GM12892 (cell line): ENCODE results near the gene C2CD5.

Source experiments
- DNase-seq: peaks from one replicate; pipeline ENCODE4 v3.0.0; 2011; ENCODE audit not compliant: insufficient read length
- FAIRE-seq: peaks from 2 replicates; lab custom pipeline; 2011; peaks lifted over from hg19 to GRCh38; lab: Jason Lieb, UNC
- POLR2A ChIP-seq: IDR thresholded peaks from 2 replicates; pipeline ENCODE4 v1.6.1; 2011; ENCODE audit warnings: low read depth, low read length, control low read depth
- POLR2AphosphoS5 ChIP-seq: IDR thresholded peaks from 2 replicates; pipeline ENCODE4 v1.6.1; 2011; ENCODE audit warnings: low read depth, low read length, control low read depth
- TAF1 ChIP-seq: IDR thresholded peaks from 2 replicates; pipeline ENCODE4 v1.6.1; 2011; ENCODE audit warnings: low read depth, mild to moderate bottlenecking, control low read depth, low read length, borderline replicate concordance

Gene C2CD5

GRCh38 chr12:22399464-22400180 lies 144.7 kb downstream of the C2CD5 start:
- FAIRE-seq: no peak
- DNase-seq: no peak
- TF ChIP-seq TAF1 (no peak), POLR2AphosphoS5 (no peak), POLR2A (no peak)
